ENCODE data around the gene PRKAG3. TPM values are rescaled to one million over a fixed set of nuclear protein-coding genes. Genes with fewer than 3 reads are reported as not detected.

The PRKAG3 gene
- total and polyA plus RNA-seq, 9 of the 15 experiments (the other 6 are each of a cell fraction or from before 2014, with no cell fraction given), result not detected

DNA sequence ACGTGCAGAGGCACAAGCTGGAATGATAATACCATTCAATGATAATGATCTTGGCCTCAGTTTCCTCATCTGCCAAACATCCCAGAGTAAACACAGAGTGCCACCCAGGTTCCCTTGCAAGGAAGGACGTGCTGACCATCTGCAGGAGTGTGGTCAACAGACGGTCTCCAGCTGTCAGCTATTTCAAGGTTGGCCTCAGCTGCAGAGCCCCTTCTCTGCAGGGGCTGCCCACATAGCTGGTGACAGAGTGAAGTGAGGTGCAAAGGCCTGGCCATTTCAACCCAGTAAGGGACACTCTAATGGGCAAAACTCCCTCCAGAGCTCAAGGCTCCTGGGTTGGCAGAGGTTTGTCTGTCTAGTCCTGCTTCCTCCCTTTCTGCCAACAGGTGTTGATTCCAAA, 19.7 kb upstream of the PRKAG3 start:
- no peaks in the 10 kb centered on the region; a peak in 1 of 5 replicates for H3K4me1 ChIP-seq (replicated peaks in 1 of 2; ENCODE audit: control insufficient read depth in 2 of 2, insufficient read depth in 2 of 2, low read length in 2 of 2)
- intact Hi-C loops (cut with micrococcal nuclease), result loop anchor here (10.0 kb wide), 1 partner anchor 304 kb away; no protein-coding TSS in a partner anchor
- ATAC-seq, result no peak

More for the DNA sequence above, 19.7 kb upstream of the PRKAG3 start:
- H3K9me1 ChIP-seq (ENCODE audit: control insufficient read depth, insufficient read depth, low read length), result no peaks in the 10 kb centered on the region
- CTCF ChIA-PET (ENCODE audit: low intra/inter-chr PET ratio), result interaction anchor here (1.7 kb wide), 1 partner anchor 47 kb away, joined by 10 read pairs; no protein-coding TSS in a partner anchor
- BruUV-seq (replicated peaks), result no TSS peak
- H3K4me2 ChIP-seq (ENCODE audit: insufficient read depth, low read length), result no peak overlapping the region
- POLR2A ChIA-PET, result no interaction called here
- H4K20me1 ChIP-seq (replicated peaks; ENCODE audit: control insufficient read depth, insufficient read depth, low read length), result no peaks in the 10 kb centered on the region
- FAIRE-seq, result no peak
- WGBS (ENCODE audit: insufficient coverage, low coverage, missing lambda C conversion rate), result 0% methylated on average over 3 of the region's 3 CpGs
- no peak overlapping the region for H2AFZ ChIP-seq (ENCODE audit: low read depth, low read length)
- no peaks in the 10 kb centered on the region for H3K79me2 ChIP-seq (ENCODE audit: control insufficient read depth, insufficient read depth, low read length)
- no peaks in the 10 kb centered on the region for H3K36me3 ChIP-seq (ENCODE audit: control insufficient read depth, insufficient read depth, low read length)
- H3K27me3 ChIP-seq (ENCODE audit: control insufficient read depth in 2 of 2, insufficient read depth in 2 of 2, low read length in 2 of 2), result peaks cover 0 to 21% of the 10 kb centered on the region in 2 experiments; a peak in 2 of 5 replicates
- H3K9me3 ChIP-seq (replicated peaks; ENCODE audit: control insufficient read depth, insufficient read depth, low read depth, low read length), result no peaks in the 10 kb centered on the region
- H3K4me3 ChIP-seq, result no peak overlapping the region
- H3K27ac ChIP-seq (ENCODE audit: extremely low read depth, low read depth, low read length), result no peak overlapping the region
- no peak for DNase-seq (ENCODE audit: extremely low read depth in 1 of 4, low spot score in 3 of 4)
- TF ChIP-seq, protein P1, sequence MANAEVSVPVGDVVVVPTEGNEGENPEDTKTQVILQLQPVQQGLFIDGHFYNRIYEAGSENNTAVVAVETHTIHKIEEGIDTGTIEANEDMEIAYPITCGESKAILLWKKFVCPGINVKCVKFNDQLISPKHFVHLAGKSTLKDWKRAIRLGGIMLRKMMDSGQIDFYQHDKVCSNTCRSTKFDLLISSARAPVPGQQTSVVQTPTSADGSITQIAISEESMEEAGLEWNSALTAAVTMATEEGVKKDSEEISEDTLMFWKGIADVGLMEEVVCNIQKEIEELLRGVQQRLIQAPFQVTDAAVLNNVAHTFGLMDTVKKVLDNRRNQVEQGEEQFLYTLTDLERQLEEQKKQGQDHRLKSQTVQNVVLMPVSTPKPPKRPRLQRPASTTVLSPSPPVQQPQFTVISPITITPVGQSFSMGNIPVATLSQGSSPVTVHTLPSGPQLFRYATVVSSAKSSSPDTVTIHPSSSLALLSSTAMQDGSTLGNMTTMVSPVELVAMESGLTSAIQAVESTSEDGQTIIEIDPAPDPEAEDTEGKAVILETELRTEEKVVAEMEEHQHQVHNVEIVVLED (CRISPR knock-in tag; IDR thresholded peaks at IDR 0.05), result no peak
- TF ChIP-seq ZBTB12 (CRISPR knock-in tag; IDR thresholded peaks at IDR 0.05) (no peak), DMBX1 (CRISPR knock-in tag; IDR thresholded peaks at IDR 0.05; ENCODE audit: borderline replicate concordance) (no peak), HDAC1 (IDR thresholded peaks at IDR 0.05) (no peak), ZNF212 (CRISPR knock-in tag; IDR thresholded peaks at IDR 0.05) (no peak), DACH1 (IDR thresholded peaks at IDR 0.05; ENCODE audit: partially characterized antibody) (no peak), MEIS2 (IDR thresholded peaks at IDR 0.05; ENCODE audit: partially characterized antibody) (no peak), MIER1 (IDR thresholded peaks at IDR 0.05; ENCODE audit: low read depth) (no peak), PML (IDR thresholded peaks at IDR 0.05; ENCODE audit: low read length) (no peak)
- TF ChIP-seq, protein P2, sequence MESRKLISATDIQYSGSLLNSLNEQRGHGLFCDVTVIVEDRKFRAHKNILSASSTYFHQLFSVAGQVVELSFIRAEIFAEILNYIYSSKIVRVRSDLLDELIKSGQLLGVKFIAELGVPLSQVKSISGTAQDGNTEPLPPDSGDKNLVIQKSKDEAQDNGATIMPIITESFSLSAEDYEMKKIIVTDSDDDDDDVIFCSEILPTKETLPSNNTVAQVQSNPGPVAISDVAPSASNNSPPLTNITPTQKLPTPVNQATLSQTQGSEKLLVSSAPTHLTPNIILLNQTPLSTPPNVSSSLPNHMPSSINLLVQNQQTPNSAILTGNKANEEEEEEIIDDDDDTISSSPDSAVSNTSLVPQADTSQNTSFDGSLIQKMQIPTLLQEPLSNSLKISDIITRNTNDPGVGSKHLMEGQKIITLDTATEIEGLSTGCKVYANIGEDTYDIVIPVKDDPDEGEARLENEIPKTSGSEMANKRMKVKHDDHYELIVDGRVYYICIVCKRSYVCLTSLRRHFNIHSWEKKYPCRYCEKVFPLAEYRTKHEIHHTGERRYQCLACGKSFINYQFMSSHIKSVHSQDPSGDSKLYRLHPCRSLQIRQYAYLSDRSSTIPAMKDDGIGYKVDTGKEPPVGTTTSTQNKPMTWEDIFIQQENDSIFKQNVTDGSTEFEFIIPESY (CRISPR knock-in tag; IDR thresholded peaks at IDR 0.05), result no peak
- TF ChIP-seq, protein P3, sequence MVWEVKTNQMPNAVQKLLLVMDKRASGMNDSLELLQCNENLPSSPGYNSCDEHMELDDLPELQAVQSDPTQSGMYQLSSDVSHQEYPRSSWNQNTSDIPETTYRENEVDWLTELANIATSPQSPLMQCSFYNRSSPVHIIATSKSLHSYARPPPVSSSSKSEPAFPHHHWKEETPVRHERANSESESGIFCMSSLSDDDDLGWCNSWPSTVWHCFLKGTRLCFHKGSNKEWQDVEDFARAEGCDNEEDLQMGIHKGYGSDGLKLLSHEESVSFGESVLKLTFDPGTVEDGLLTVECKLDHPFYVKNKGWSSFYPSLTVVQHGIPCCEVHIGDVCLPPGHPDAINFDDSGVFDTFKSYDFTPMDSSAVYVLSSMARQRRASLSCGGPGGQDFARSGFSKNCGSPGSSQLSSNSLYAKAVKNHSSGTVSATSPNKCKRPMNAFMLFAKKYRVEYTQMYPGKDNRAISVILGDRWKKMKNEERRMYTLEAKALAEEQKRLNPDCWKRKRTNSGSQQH (CRISPR knock-in tag; IDR thresholded peaks at IDR 0.05), result no peak
- TF ChIP-seq, protein P4, sequence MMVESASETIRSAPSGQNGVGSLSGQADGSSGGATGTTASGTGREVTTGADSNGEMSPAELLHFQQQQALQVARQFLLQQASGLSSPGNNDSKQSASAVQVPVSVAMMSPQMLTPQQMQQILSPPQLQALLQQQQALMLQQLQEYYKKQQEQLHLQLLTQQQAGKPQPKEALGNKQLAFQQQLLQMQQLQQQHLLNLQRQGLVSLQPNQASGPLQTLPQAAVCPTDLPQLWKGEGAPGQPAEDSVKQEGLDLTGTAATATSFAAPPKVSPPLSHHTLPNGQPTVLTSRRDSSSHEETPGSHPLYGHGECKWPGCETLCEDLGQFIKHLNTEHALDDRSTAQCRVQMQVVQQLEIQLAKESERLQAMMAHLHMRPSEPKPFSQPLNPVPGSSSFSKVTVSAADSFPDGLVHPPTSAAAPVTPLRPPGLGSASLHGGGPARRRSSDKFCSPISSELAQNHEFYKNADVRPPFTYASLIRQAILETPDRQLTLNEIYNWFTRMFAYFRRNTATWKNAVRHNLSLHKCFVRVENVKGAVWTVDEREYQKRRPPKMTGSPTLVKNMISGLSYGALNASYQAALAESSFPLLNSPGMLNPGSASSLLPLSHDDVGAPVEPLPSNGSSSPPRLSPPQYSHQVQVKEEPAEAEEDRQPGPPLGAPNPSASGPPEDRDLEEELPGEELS (CRISPR knock-in tag; IDR thresholded peaks at IDR 0.05; ENCODE audit: borderline replicate concordance), result no peak
- H3K9ac ChIP-seq (ENCODE audit: insufficient read depth in 1 of 2, low read depth in 2 of 2, low read length in 2 of 2), result no peak overlapping the region
- in situ Hi-C loops (cut with MboI), result loop anchor here (10.0 kb wide), 1 partner anchor 264 kb away; no protein-coding TSS in a partner anchor

Data from K562 (cell line).